ENCODE results near the gene HSPB6. TPM values are rescaled to one million over a fixed set of nuclear protein-coding genes. Genes with fewer than 3 reads are reported as not detected.
A peak's percentile ranks its signal among the peaks of the same experiment; 100 is the strongest.
"Not testable (repeated sequence)": the region's sequence is repeated elsewhere in the genome, so short reads cannot be mapped to it uniquely, and the experiment has no call there.

The HSPB6 gene
- under 1 TPM in 1 of 2 experiments, not detected in 1; 0.48 TPM for total RNA-seq

GRCh38 chr19:35756377-35757230, at the start of gene HSPB6:
Gene HSPB6 (minus strand): TSS chr19:35757029. CDS start chr19:35757008, 21 bp downstream.
- H3K4me1 Mint-ChIP-seq: peaks cover 38% of the 10 kb centered on the region

GRCh38 chr19:35806597-35806996, 49.8 kb upstream of the HSPB6 start:
- Mint-ChIP-seq H3K36me3 (ENCODE audit: low read depth) (no peaks in the 10 kb centered on the region), H3K27ac (no peak overlapping the region), H3K9me3 (no peaks in the 10 kb centered on the region), H3K4me1 (peaks cover 13% of the 10 kb centered on the region), H3K27me3 (peaks cover 4% of the 10 kb centered on the region), H3K4me3 (no peak overlapping the region)
- POLR2A ChIA-PET: no interaction called here
- CTCF ChIA-PET: no interaction called here
- no peak for DNase-seq

More at GRCh38 chr19:35756377-35757230, at the start of gene HSPB6:
- CTCF ChIA-PET: interaction anchor here (0.9 to 1.6 kb wide), 3 partner anchors 9 to 174 kb away, joined by 3 to 6 read pairs (median 3); partner anchors contain the start of gene LIN37
- Mint-ChIP-seq H3K9me3 (no peaks in the 10 kb centered on the region), H3K27ac (peak within 1 kb of the TSS; percentile 89), H3K36me3 (ENCODE audit: low read depth) (peaks cover 26% of the 10 kb centered on the region), H3K27me3 (no peaks in the 10 kb centered on the region), H3K4me3 (peak within 1 kb of the TSS; percentile 85)
- POLR2A ChIA-PET: interaction anchor here (1.0 to 2.4 kb wide), 6 partner anchors 9 to 54 kb away, joined by 3 to 11 read pairs (median 4); partner anchors contain the start of genes IGFLR1, LIN37, PSENEN and U2AF1L4
- DNase-seq: no peak

GRCh38 chr19:35805526-35806102, 48.8 kb upstream of the HSPB6 start:
- ChIA-PET CTCF (no interaction called here), POLR2A (no interaction called here)
- H3K27me3 Mint-ChIP-seq: peaks cover 4% of the 10 kb centered on the region
- no peaks in the 10 kb centered on the region for H3K36me3 Mint-ChIP-seq (ENCODE audit: low read depth)
- H3K27ac Mint-ChIP-seq: no peak overlapping the region
- DNase-seq: no peak
- peaks cover 13% of the 10 kb centered on the region for H3K4me1 Mint-ChIP-seq
- no peaks in the 10 kb centered on the region for H3K9me3 Mint-ChIP-seq
- H3K4me3 Mint-ChIP-seq: no peak overlapping the region

GRCh38 chr19:35801828-35802227, 45.0 kb upstream of the HSPB6 start:
- no peak for DNase-seq

GRCh38 chr19:35797663-35798062, 40.8 kb upstream of the HSPB6 start:
- Mint-ChIP-seq H3K27me3 (peaks cover 31% of the 10 kb centered on the region), H3K36me3 (ENCODE audit: low read depth) (no peaks in the 10 kb centered on the region), H3K4me3 (no peak overlapping the region), H3K4me1 (no peaks in the 10 kb centered on the region), H3K9me3 (no peaks in the 10 kb centered on the region), H3K27ac (no peak overlapping the region)
- CTCF ChIA-PET: interaction anchor here (1.2 kb wide), 1 partner anchor 105 kb away, joined by 3 read pairs; no protein-coding TSS in a partner anchor
- POLR2A ChIA-PET: no interaction called here
- no peak for DNase-seq

More at GRCh38 chr19:35801828-35802227, 45.0 kb upstream of the HSPB6 start:
- Mint-ChIP-seq H3K4me3 (no peak overlapping the region), H3K27me3 (peaks cover 17% of the 10 kb centered on the region), H3K36me3 (ENCODE audit: low read depth) (no peaks in the 10 kb centered on the region), H3K9me3 (no peaks in the 10 kb centered on the region), H3K4me1 (peaks cover 13% of the 10 kb centered on the region), H3K27ac (no peak overlapping the region)
- ChIA-PET CTCF (interaction anchor here (1.2 kb wide), 1 partner anchor 109 kb away, joined by 3 read pairs; no protein-coding TSS in a partner anchor), POLR2A (no interaction called here)

- no peaks in the 10 kb centered on the region for H3K36me3 Mint-ChIP-seq (ENCODE audit: low read depth)
- no peak for DNase-seq
- H3K27ac Mint-ChIP-seq: no peak overlapping the region
- CTCF ChIA-PET: no interaction called here
- peaks cover 31% of the 10 kb centered on the region for H3K27me3 Mint-ChIP-seq
- no peak overlapping the region for H3K4me3 Mint-ChIP-seq
- POLR2A ChIA-PET: no interaction called here
- H3K4me1 Mint-ChIP-seq: no peaks in the 10 kb centered on the region
- no peaks in the 10 kb centered on the region for H3K9me3 Mint-ChIP-seq
These were observed 40.1 kb upstream of the HSPB6 start for GRCh38 chr19:35796645-35797542.

GRCh38 chr19:35795564-35795963, 38.7 kb upstream of the HSPB6 start:
- CTCF ChIA-PET; H3K4me3 Mint-ChIP-seq; H3K27ac Mint-ChIP-seq; H3K9me3 Mint-ChIP-seq; H3K4me1 Mint-ChIP-seq; POLR2A ChIA-PET; H3K36me3 Mint-ChIP-seq (ENCODE audit: low read depth); DNase-seq: not testable (repeated sequence)
- peaks cover 31% of the 10 kb centered on the region for H3K27me3 Mint-ChIP-seq

GRCh38 chr19:35793381-35794165, 36.7 kb upstream of the HSPB6 start:
- CTCF ChIA-PET: no interaction called here
- H3K36me3 Mint-ChIP-seq (ENCODE audit: low read depth): no peaks in the 10 kb centered on the region
- H3K27ac Mint-ChIP-seq: no peak overlapping the region
- no peak overlapping the region for H3K4me3 Mint-ChIP-seq
- DNase-seq: no peak
- H3K9me3 Mint-ChIP-seq: no peaks in the 10 kb centered on the region
- POLR2A ChIA-PET: no interaction called here
- no peaks in the 10 kb centered on the region for H3K4me1 Mint-ChIP-seq
- peaks cover 29% of the 10 kb centered on the region for H3K27me3 Mint-ChIP-seq

GRCh38 chr19:35792888-35793287, 36.1 kb upstream of the HSPB6 start:
- Mint-ChIP-seq H3K4me3 (no peak overlapping the region), H3K9me3 (no peaks in the 10 kb centered on the region), H3K4me1 (no peaks in the 10 kb centered on the region), H3K27ac (no peak overlapping the region), H3K27me3 (peaks cover 25% of the 10 kb centered on the region), H3K36me3 (ENCODE audit: low read depth) (no peaks in the 10 kb centered on the region)
- CTCF ChIA-PET: no interaction called here
- DNase-seq: no peak
- POLR2A ChIA-PET: no interaction called here

- no peak overlapping the region for H3K27ac Mint-ChIP-seq
- H3K9me3 Mint-ChIP-seq: no peaks in the 10 kb centered on the region
- CTCF ChIA-PET: no interaction called here
- H3K4me1 Mint-ChIP-seq: no peaks in the 10 kb centered on the region
- H3K27me3 Mint-ChIP-seq: peaks cover 19% of the 10 kb centered on the region
- H3K36me3 Mint-ChIP-seq (ENCODE audit: low read depth): no peaks in the 10 kb centered on the region
- H3K4me3 Mint-ChIP-seq: no peak overlapping the region
- POLR2A ChIA-PET: no interaction called here
- no peak for DNase-seq
These were observed 35.5 kb upstream of the HSPB6 start for GRCh38 chr19:35792312-35792711.

- CTCF ChIA-PET: no interaction called here
- H3K4me1 Mint-ChIP-seq: no peaks in the 10 kb centered on the region
- H3K36me3 Mint-ChIP-seq (ENCODE audit: low read depth): no peaks in the 10 kb centered on the region
- DNase-seq: no peak
- H3K9me3 Mint-ChIP-seq: no peaks in the 10 kb centered on the region
- no peak overlapping the region for H3K27ac Mint-ChIP-seq
- POLR2A ChIA-PET: no interaction called here
- no peak overlapping the region for H3K4me3 Mint-ChIP-seq
- peaks cover 15% of the 10 kb centered on the region for H3K27me3 Mint-ChIP-seq
These were observed 35.0 kb upstream of the HSPB6 start for GRCh38 chr19:35791814-35792279.

- DNase-seq: no peak
- CTCF ChIA-PET: no interaction called here
These were observed 34.4 kb upstream of the HSPB6 start for GRCh38 chr19:35790981-35791813.

More at GRCh38 chr19:35790981-35791813, 34.4 kb upstream of the HSPB6 start:
- POLR2A ChIA-PET: no interaction called here
- Mint-ChIP-seq H3K27me3 (peaks cover 8% of the 10 kb centered on the region), H3K4me1 (no peaks in the 10 kb centered on the region), H3K4me3 (no peak overlapping the region), H3K9me3 (no peaks in the 10 kb centered on the region), H3K36me3 (ENCODE audit: low read depth) (no peaks in the 10 kb centered on the region), H3K27ac (no peak overlapping the region)

Data from activated CD4-positive, alpha-beta memory T cell treated with anti-CD3 and anti-CD28 coated beads, Interleukin-2, amount 10 ng/mL, durations not matched to agents 7 days and 5 days (primary cell).